Dendritic cell treated with granulocyte-macrophage colony-stimulating factor and Interleukin-4, amounts not matched to agents 40 ng/mL and 50 ng/mL, for 4 days (primary cell): ENCODE measurements around the gene CALHM1.

Source experiments
- H3K27ac Mint-ChIP-seq: one replicate; pipeline ENCODE4 v1.8.0; 2022; ENCODE audit warnings: mild to moderate bottlenecking, mixed read lengths
- H3K27me3 Mint-ChIP-seq: one replicate; pipeline ENCODE4 v1.8.0; 2022; ENCODE audit warnings: mild to moderate bottlenecking, mixed read lengths
- H3K36me3 Mint-ChIP-seq: one replicate; pipeline ENCODE4 v1.8.0; 2022; ENCODE audit warnings: low read depth, mixed read lengths
- H3K4me1 Mint-ChIP-seq: one replicate; pipeline ENCODE4 v1.8.0; 2022; ENCODE audit warnings: low read depth, mixed read lengths
- H3K4me3 Mint-ChIP-seq: one replicate; pipeline ENCODE4 v1.8.0; 2022; ENCODE audit warnings: mild to moderate bottlenecking, moderate library complexity, mixed read lengths
- H3K9me3 Mint-ChIP-seq: one replicate; pipeline ENCODE4 v1.8.0; 2022; ENCODE audit warnings: mixed read lengths
- intact Hi-C: fragments of 100-400 bp; cut with micrococcal nuclease; formaldehyde crosslinking; loops from one replicate; pipeline ENCODE4 v1.15.0; 2022

Gene CALHM1

DNA sequence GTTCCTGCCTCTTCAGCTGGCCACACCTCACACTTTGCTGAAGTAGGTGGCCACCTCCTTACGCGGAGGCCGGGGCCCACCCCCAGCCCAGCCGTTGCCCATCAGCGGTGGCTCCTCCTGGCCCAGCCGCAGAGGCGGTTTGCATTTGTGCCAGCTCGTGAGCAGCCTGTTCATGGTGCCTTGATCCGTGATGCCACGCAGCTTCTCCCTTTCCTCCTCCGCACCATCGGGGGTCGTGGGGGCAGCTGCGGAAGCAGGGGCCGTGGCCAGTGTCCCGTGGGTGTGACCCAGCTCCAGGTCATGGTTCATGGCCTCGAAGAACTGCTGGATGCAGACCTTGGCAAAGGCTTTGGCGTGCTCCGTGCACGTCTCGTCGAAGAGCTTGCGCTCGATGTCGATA lies 3.5 kb downstream of the CALHM1 start:
- intact Hi-C loops, result no loop called here
- H3K27me3 Mint-ChIP-seq, result no peaks in the 10 kb centered on the region
- H3K36me3 Mint-ChIP-seq, result peaks cover 19% of the 10 kb centered on the region
- H3K27ac Mint-ChIP-seq, result no peak overlapping the region
- H3K9me3 Mint-ChIP-seq, result no peaks in the 10 kb centered on the region
- peaks cover 51% of the 10 kb centered on the region for H3K4me1 Mint-ChIP-seq
- no peak overlapping the region for H3K4me3 Mint-ChIP-seq

DNA sequence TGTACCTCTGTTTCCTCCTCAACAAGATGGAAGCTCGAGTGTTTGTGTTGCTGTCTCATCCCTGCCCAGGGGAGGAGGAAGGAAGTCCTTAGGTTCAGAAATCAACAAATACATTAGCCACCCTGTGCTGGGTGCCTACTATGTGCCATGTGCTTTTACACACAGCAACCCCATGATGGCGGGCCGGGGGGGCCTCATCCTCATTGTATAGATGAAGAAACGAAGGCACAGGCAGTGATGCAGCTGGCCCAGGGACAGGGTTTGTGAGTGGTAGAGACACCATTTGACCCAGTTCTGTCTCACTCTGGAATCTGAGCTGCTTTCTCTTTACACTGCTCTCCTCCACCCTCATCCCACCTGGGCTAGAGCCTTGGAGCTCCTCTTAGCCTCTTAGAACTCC lies 4.7 kb downstream of the CALHM1 start:
- Mint-ChIP-seq H3K27ac (no peak overlapping the region), H3K4me3 (no peak overlapping the region)

DNA sequence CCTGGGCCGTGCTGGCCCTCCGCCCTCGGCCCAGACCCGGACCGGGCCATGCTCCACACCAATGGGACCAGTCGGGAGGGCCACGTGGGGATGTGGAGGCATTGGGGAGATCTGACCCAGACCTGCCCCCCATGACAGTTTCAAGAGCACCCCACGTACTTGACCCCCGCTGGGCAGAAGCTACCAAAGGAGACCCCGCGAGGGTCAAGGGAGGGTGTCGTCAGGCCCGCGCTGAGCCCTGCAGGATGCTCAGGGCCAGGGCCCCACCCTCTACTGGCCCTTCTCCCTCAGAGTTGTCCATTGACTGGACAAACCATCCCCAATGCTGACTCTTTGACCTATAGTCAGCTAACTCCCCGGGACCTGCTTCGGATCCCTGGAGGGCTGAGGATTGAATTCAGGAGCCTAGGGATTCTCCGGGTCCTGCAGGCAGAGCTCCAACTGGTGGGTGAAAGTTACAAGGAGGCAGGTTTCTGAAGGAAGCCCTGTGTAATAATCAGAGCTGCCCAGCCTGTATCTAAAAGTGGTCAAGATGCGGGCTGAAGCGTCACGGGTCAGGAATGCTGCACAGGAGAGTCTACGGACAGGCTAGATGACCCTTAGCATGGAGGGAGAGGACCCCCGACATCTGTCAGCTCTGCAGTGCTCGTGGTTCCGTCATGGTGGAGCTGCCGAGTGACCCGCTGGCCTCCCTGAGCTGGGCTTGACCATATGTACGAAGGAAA lies 6.0 kb downstream of the CALHM1 start:
- peaks cover 44% of the 10 kb centered on the region for H3K36me3 Mint-ChIP-seq
- no peaks in the 10 kb centered on the region for H3K27me3 Mint-ChIP-seq
- no peaks in the 10 kb centered on the region for H3K9me3 Mint-ChIP-seq
- intact Hi-C loops, result no loop called here
- H3K4me1 Mint-ChIP-seq, result peaks cover 55% of the 10 kb centered on the region
- peak overlapping the region; percentile 88 for H3K27ac Mint-ChIP-seq
- peak overlapping the region; percentile 95 for H3K4me3 Mint-ChIP-seq

More for the DNA sequence above, 4.7 kb downstream of the CALHM1 start:
- H3K36me3 Mint-ChIP-seq, result peaks cover 31% of the 10 kb centered on the region
- H3K27me3 Mint-ChIP-seq, result no peaks in the 10 kb centered on the region
- peaks cover 53% of the 10 kb centered on the region for H3K4me1 Mint-ChIP-seq
- H3K9me3 Mint-ChIP-seq, result no peaks in the 10 kb centered on the region
- intact Hi-C loops, result no loop called here

DNA sequence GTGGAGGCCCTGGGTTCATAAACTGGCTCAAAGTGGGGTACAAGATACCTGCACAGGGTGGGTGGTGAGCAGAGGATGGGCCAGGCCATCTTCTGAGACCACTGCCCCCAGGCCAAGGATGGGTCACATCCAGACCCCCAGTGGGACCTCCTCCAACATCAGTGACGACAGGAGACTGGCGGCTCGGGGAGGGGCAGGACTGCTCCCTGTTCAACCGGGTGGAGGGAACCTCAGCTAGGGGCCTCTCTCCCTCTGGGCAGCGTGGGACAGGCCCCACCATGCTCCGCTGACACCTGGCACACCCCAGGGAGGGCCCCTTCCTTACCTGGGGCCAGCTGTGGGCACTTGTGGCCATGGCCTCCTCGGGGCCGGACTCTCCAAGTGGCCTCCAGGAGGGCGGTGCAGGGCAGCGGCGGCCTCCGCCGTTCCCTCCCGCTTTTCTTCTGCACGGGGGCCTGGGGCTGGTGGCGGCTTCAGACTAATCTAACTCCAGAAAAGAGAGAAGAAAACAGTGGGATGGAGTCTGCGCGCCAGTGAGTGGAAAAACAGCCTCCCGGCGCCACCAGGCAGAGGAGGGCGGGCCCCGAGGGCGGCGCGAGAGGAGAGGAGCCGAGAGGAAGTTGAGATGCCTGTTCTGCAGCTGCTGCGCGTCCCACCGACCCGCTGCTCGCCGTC lies 6.7 kb downstream of the CALHM1 start, which contains the start of gene CALHM2:
TSS of gene CALHM2 (minus strand) at position 540 of the 675 bp plus-strand sequence. CDS start 2,429 bp downstream, outside the sequence.
- H3K27ac Mint-ChIP-seq, result peak within 1 kb of the TSS; percentile 88
- no peaks in the 10 kb centered on the region for H3K27me3 Mint-ChIP-seq
- H3K36me3 Mint-ChIP-seq, result peaks cover 51% of the 10 kb centered on the region
- peak within 1 kb of the TSS; percentile 95 for H3K4me3 Mint-ChIP-seq
- H3K9me3 Mint-ChIP-seq, result no peaks in the 10 kb centered on the region
- intact Hi-C loops, result no loop called here
- peaks cover 61% of the 10 kb centered on the region for H3K4me1 Mint-ChIP-seq

DNA sequence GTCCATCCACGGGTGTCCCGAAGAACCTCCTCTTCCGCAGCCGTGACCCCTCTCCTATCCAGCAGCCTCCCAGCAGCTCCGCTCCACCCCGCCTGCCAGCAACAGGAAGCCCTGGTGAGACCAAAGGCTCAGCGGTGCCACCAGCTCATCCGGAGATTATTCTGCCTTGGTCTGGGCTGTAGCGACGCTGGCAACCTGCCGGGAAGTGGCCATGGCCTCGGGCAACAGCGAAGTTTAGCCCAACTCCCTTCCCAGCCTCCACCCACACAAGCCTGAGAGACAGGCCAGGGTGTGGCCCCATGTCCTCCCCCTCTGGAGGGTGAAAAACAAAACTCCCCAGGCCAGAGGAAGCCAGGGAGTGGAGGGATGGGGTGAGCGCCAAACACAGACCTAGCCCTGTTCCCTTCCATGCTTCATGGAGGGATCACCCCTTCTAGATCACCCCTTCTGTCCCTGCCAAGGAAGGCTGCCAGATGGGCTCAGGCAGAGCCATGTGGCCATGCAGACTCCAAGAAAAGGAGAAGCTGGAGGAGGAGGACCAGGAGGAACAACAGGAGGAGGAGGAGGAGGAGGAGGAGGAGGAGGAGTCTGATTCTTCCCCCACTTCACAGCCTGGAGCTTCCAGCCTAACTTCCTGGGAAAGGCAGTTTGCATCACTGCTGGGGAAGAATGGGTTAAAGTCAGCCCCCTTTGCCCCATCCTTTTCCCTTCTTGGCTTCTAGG lies 7.4 kb downstream of the CALHM1 start:
- no peaks in the 10 kb centered on the region for H3K27me3 Mint-ChIP-seq
- intact Hi-C loops, result no loop called here
- peaks cover 68% of the 10 kb centered on the region for H3K4me1 Mint-ChIP-seq
- H3K4me3 Mint-ChIP-seq, result peak overlapping the region; percentile 95
- no peaks in the 10 kb centered on the region for H3K9me3 Mint-ChIP-seq
- H3K27ac Mint-ChIP-seq, result peak overlapping the region; percentile 88
- H3K36me3 Mint-ChIP-seq, result peaks cover 59% of the 10 kb centered on the region

DNA sequence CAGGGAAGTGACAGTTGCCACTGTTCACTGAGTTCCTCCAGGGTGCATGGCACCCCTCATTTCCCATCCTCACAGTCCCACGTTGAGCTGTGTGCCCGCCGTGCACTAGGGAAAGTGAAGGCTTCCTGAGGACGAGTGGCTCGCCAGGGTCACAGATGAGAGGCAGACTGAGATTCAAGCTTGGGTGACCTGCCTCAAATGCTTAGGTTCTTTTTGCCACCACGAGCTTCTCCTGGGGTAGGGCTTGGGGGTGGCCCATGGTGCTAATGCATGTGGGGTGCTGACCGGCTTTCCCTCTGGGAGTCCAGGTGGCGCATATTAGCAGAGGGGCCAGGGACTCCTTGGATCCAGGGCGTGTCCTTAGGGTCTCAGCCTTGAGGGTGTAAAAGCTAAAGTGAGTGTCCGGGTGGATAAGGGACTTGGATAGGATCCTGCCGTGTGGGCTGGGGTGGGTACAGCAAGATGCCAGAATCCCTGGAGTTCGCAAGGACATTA lies 8.5 kb downstream of the CALHM1 start:
- Mint-ChIP-seq H3K36me3 (peaks cover 69% of the 10 kb centered on the region), H3K27ac (peak overlapping the region; percentile 88)

DNA sequence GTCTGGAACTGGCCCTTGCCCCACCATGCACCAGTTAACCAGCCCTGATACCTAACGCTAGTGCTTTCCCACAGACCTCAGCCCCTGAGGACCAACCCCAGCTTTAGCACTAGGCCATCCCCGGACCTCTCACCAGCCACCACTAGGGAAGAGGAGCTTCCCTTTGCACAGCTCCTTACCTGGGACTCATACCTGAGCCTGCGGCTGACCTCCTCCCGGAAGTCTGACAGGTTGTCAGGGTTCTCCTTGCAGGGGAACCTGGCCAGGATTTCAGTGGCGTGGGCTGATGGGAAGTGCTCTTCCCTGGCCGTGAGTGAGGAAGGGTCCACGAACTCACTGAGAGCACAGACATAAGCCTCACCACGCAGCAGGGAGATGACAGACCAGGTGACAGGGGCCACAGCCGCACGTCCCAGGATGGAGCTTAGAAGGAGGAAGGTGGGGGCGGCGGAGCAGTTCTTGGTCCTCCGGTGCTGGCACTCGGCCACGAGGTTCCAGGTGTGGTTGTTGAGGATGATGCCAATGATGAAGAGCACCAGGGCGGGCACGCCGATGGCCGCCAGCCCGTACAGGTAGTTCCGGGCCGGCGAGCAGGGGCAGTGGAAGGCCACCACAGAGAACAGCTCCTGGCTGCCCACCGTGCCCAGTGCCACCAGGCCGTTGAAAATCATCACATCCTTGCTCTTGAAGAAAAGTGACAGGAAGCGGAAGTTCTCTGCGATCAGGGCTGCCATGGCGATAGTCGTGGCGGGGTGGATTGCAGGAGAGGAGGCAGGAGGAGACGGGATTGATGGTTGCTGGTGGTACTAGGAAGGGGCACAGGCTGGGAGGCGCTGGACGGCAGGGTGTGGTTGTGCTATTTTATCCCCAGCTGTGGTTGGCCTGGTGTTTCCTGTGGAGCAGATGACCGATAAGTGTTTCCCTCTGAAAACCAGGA lies 9.2 kb downstream of the CALHM1 start:
- intact Hi-C loops, result loop anchor here (5.0 kb wide), 1 partner anchor 33 kb away; no protein-coding TSS in a partner anchor
- Mint-ChIP-seq H3K27ac (peak overlapping the region; percentile 88), H3K27me3 (no peaks in the 10 kb centered on the region), H3K36me3 (peaks cover 76% of the 10 kb centered on the region), H3K4me1 (peaks cover 83% of the 10 kb centered on the region), H3K4me3 (peak overlapping the region; percentile 95), H3K9me3 (no peaks in the 10 kb centered on the region)

More for the DNA sequence above, 8.5 kb downstream of the CALHM1 start:
- H3K4me3 Mint-ChIP-seq, result peak overlapping the region; percentile 95
- peaks cover 78% of the 10 kb centered on the region for H3K4me1 Mint-ChIP-seq
- H3K9me3 Mint-ChIP-seq, result no peaks in the 10 kb centered on the region
- intact Hi-C loops, result no loop called here
- no peaks in the 10 kb centered on the region for H3K27me3 Mint-ChIP-seq

DNA sequence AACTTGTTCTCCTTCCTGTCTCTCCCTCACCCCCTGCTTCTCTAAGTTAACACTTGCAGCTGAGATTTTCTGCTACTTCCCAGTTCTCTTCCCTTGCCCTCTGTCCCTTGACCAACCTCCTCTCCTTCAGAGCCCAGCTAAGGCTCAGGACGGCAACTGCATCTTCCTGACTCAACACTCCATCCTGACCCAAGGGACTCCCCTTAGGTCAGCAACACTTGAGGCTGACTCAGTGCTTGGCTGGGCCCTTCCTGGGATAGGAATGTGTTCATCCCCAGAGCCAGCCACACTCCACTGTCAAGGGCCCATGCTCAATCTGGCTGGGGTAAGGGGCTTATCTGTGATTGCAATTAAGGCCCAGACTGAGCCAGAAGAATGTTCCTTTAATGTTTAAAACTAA lies 10.0 kb downstream of the CALHM1 start:
- peaks cover 84% of the 10 kb centered on the region for H3K4me1 Mint-ChIP-seq
- H3K4me3 Mint-ChIP-seq, result peak overlapping the region; percentile 60
- H3K27ac Mint-ChIP-seq, result peak overlapping the region; percentile 88
- peaks cover 84% of the 10 kb centered on the region for H3K36me3 Mint-ChIP-seq
- no peaks in the 10 kb centered on the region for H3K27me3 Mint-ChIP-seq
- no peaks in the 10 kb centered on the region for H3K9me3 Mint-ChIP-seq
- intact Hi-C loops, result loop anchor here (5.0 kb wide), 1 partner anchor 34 kb away; no protein-coding TSS in a partner anchor

DNA sequence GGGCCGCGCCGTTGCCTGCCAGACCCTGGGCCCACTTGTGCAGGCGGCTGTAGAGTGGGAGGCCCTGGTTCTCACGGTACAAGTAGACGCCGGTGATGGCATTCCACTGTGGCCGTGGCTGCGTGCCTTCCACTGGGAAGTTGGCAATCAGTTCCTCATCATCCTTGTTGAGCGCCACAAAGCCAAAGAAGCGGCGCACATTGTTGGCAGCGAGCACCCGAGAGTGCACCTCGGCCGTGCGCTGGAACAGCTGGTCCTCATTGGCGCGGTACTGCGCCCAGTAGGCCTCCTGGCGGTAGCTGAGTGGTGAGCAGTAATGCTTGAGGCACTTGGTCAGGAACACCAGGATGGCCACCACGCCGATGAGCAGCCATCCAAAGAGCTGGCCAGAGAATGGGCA lies 11.5 kb downstream of the CALHM1 start:
- Mint-ChIP-seq H3K27me3 (no peaks in the 10 kb centered on the region), H3K9me3 (no peaks in the 10 kb centered on the region), H3K4me3 (no peak overlapping the region), H3K27ac (no peak overlapping the region), H3K36me3 (peaks cover 97% of the 10 kb centered on the region), H3K4me1 (peaks cover 76% of the 10 kb centered on the region)
- intact Hi-C loops, result loop anchor here (5.0 kb wide), 1 partner anchor 35 kb away; no protein-coding TSS in a partner anchor

DNA sequence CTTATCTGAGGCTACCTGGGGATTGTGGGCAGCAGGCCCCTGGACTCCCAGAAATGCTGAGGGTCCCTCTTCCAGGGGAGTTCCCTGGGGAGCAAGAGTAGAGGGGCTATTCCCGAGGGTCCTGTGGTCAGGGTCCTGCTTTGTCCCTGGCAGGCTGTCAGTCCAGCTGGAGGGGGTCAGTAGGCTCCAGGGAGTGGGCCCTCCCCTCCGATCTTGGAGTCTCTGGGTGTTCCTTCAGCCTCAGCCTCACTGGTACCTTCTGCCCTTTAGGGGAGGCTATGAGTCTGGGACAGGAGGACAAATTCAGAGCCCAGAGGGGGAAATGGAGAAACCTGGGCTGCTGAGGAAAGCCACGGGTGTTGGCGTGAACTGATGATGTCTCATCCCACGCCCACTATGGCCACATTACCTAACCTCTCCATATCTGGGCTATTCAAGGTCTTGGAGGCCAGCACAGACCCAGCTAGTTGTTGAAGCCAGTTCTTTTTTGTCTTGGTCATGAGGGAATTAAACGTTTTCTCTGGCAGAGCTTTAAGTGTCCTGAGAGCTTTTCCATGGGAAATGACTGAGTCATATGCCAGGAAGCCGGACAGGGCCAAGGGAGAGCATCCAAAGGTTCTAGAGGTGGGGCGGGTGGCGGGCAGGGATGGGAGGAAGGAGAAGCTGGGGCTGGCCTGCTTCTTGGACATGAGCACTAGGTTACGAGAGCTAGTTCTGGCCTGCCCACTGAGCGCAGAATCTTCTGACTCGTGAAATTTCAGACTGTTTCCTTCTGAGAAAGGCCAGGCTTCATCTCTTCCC lies 12.7 kb downstream of the CALHM1 start:
- H3K4me1 Mint-ChIP-seq, result peaks cover 77% of the 10 kb centered on the region
- H3K9me3 Mint-ChIP-seq, result no peaks in the 10 kb centered on the region
- H3K27me3 Mint-ChIP-seq, result no peaks in the 10 kb centered on the region
- H3K36me3 Mint-ChIP-seq, result peaks cover 97% of the 10 kb centered on the region
- no peak overlapping the region for H3K4me3 Mint-ChIP-seq
- H3K27ac Mint-ChIP-seq, result no peak overlapping the region
- intact Hi-C loops, result loop anchor here (5.0 kb wide), 1 partner anchor 36 kb away; no protein-coding TSS in a partner anchor

DNA sequence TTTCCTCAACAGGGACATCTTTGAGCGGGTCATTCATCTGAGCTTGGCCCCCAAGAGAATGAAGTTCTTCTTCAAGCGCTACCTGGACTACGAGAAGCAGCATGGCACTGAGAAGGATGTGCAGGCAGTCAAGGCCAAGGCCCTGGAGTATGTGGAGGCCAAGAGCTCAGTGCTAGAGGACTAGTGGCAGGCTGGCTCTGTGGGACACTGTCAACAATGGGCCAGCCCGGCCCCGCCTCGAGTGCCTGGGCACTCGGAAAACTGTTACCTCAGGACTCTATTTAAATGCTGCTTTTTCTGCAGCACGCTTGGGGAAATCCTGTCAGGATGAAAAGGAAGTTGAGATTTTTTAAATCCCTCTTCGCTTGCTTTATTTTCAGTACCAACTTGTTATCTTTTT lies 13.3 kb downstream of the CALHM1 start:
- Mint-ChIP-seq H3K4me3 (no peak overlapping the region), H3K36me3 (peaks cover 97% of the 10 kb centered on the region), H3K4me1 (peaks cover 71% of the 10 kb centered on the region), H3K9me3 (no peaks in the 10 kb centered on the region), H3K27me3 (no peaks in the 10 kb centered on the region), H3K27ac (no peak overlapping the region)
- intact Hi-C loops, result loop anchor here (5.0 kb wide), 1 partner anchor 37 kb away; no protein-coding TSS in a partner anchor

DNA sequence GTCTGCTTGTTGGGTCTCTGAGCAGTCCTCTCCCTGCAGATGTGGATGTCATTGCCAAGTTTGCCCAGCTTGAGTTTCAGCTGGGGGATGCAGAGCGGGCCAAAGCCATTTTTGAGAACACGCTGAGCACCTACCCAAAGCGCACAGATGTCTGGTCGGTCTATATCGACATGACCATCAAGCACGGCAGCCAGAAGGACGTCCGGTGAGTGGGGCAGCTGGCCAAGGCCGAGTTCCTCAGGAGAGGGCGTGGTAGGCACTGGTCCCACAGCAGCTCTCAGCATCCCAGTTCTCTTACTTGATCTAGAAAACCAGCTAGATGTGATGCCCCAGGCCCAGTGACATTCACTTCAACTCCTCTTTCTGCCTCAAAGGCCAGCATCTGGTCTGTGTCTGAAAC lies 14.2 kb downstream of the CALHM1 start:
- peaks cover 97% of the 10 kb centered on the region for H3K36me3 Mint-ChIP-seq
- H3K9me3 Mint-ChIP-seq, result no peaks in the 10 kb centered on the region
- no peaks in the 10 kb centered on the region for H3K27me3 Mint-ChIP-seq
- intact Hi-C loops, result no loop called here
- H3K4me1 Mint-ChIP-seq, result peaks cover 62% of the 10 kb centered on the region
- peak overlapping the region; percentile 6 for H3K27ac Mint-ChIP-seq
- no peak overlapping the region for H3K4me3 Mint-ChIP-seq
